ENCODE results near the gene BTBD17.

GRCh38 chr17:74362069-74362405 is 369 bp upstream of the BTBD17 start:
- TF ChIP-seq SPI1 (IDR thresholded peaks at IDR 0.05; ENCODE audit: low read depth, low read length) (no peak), TAF1 (IDR thresholded peaks at IDR 0.05; ENCODE audit: low read depth, low read length) (no peak)
